GM21723 (cell line): ENCODE measurements around the gene GPSM1.

Experiments used
- ATAC-seq: cut with Tn5 transposase; IDR thresholded peaks from one replicate; pipeline ENCODE4 v1.9.1; 2021; ENCODE audit warnings: mild to moderate bottlenecking, moderate library complexity; ENCODE audit not compliant: unreplicated experiment

Gene GPSM1

GRCh38 chr9:136331030-136331429 lies 3.7 kb downstream of the GPSM1 start:
- no peak for ATAC-seq

- no peak for ATAC-seq
Measured at GRCh38 chr9:136331556-136332481, 4.5 kb downstream of the GPSM1 start.

- ATAC-seq, result no peak
Measured at GRCh38 chr9:136332482-136332983, 5.2 kb downstream of the GPSM1 start.

- ATAC-seq, result no peak
Measured at GRCh38 chr9:136333045-136333444, 5.7 kb downstream of the GPSM1 start.

- ATAC-seq, result no peak
Measured at GRCh38 chr9:136333486-136333885, 6.1 kb downstream of the GPSM1 start.

GRCh38 chr9:136334541-136334940 lies 7.2 kb downstream of the GPSM1 start:
- ATAC-seq, result no peak

GRCh38 chr9:136335296-136336155 lies 8.2 kb downstream of the GPSM1 start:
- ATAC-seq, result no peak

GRCh38 chr9:136336156-136336870 lies 9.0 kb downstream of the GPSM1 start:
- ATAC-seq, result no peak

- no peak for ATAC-seq
Measured at GRCh38 chr9:136336881-136337280, 9.5 kb downstream of the GPSM1 start.

GRCh38 chr9:136337416-136338395 lies 10.4 kb downstream of the GPSM1 start:
- no peak for ATAC-seq

- no peak for ATAC-seq
Measured at GRCh38 chr9:136338511-136338910, 11.2 kb downstream of the GPSM1 start.

- no peak for ATAC-seq
Measured at GRCh38 chr9:136339173-136339957, 12.0 kb downstream of the GPSM1 start.

- ATAC-seq, result no peak
Measured at GRCh38 chr9:136339958-136340310, 12.6 kb downstream of the GPSM1 start.

GRCh38 chr9:136340356-136341041 lies 13.2 kb downstream of the GPSM1 start:
- ATAC-seq, result no peak

- ATAC-seq, result no peak
Measured at GRCh38 chr9:136341042-136341655, 13.8 kb downstream of the GPSM1 start.

GRCh38 chr9:136341769-136342168 lies 14.4 kb downstream of the GPSM1 start:
- no peak for ATAC-seq

GRCh38 chr9:136342181-136343120 lies 15.1 kb downstream of the GPSM1 start:
- no peak for ATAC-seq
